Right atrium auricular region (tissue), 2 donors: ENCODE data around the gene NF2. TPM values are rescaled to one million over a fixed set of nuclear protein-coding genes. Genes with fewer than 3 reads are reported as not detected.

Experiments
- DNase-seq: peaks from one replicate; pipeline ENCODE4 v3.0.0-alpha.2; 2019; ENCODE audit warnings: low spot score
- H3K27ac ChIP-seq, 2 donors: fragments of 200-600 bp; sonication (generic); 1 replicate in 1 of 2; 2 replicates in 1 of 2; pipeline ENCODE4 v1.5.1; 2016 to 2019
- H3K27me3 ChIP-seq, 2 donors: fragments of 200-600 bp; sonication (generic); one replicate each; pipeline versions ENCODE4 v1.5.1 to v1.6.0; 2017 to 2019
- H3K36me3 ChIP-seq: fragments of 200-600 bp; sonication (generic); one replicate; pipeline ENCODE4 v1.5.1; 2016
- H3K4me1 ChIP-seq, 2 donors: fragments of 200-600 bp; sonication (generic); one replicate each; pipeline versions ENCODE4 v1.5.1 to v1.6.0; 2017 to 2019
- H3K4me3 ChIP-seq, 2 donors: fragments of 200-600 bp; sonication (generic); 1 replicate in 1 of 2; 2 replicates in 1 of 2; pipeline ENCODE4 v1.5.1; 2017 to 2019; ENCODE audit warnings: mild to moderate bottlenecking in 1 of 2, moderate library complexity in 1 of 2
- H3K9me3 ChIP-seq, 2 donors: fragments of 200-600 bp; sonication (generic); one replicate each; pipeline ENCODE4 v1.5.1; 2019
- CTCF ChIP-seq, 2 donors: fragments of 200-600 bp; sonication (generic); IDR thresholded peaks; one replicate each; pipeline ENCODE4 v1.5.1; 2019; ENCODE audit warnings: antibody characterized with exemption in 2 of 2
- total RNA-seq, 2 donors: library from RNA; depleted of rRNA; stranded (reverse); fragments of >200 nt; gene quantifications; one replicate each; pipeline ENCODE4 v1.1.0, GENCODE V29; 2016

The NF2 gene
- total RNA-seq, 2 donors from 2014 or later = 45.8 to 52.5 TPM

- peaks cover 0 to 12% of the 10 kb centered on the region in 2 donors for H3K4me1 ChIP-seq
- no peak overlapping the region for H3K27ac ChIP-seq
- TF ChIP-seq CTCF (IDR thresholded peaks at IDR 0.05) = no peak
- H3K4me3 ChIP-seq = no peak overlapping the region
- no peak for DNase-seq
- no peaks in the 10 kb centered on the region for H3K27me3 ChIP-seq
- H3K36me3 ChIP-seq = peaks cover 13% of the 10 kb centered on the region
- H3K9me3 ChIP-seq = no peaks in the 10 kb centered on the region
Measured at GRCh38 chr22:29567338-29567737, 36.1 kb upstream of the NF2 start.

- peaks cover 13% of the 10 kb centered on the region for H3K36me3 ChIP-seq
- DNase-seq = no peak
- no peak for TF ChIP-seq CTCF (IDR thresholded peaks at IDR 0.05)
- no peaks in the 10 kb centered on the region for H3K27me3 ChIP-seq
- H3K27ac ChIP-seq = no peak overlapping the region
- H3K4me3 ChIP-seq = no peak overlapping the region
- H3K4me1 ChIP-seq = peaks cover 0 to 4% of the 10 kb centered on the region in 2 donors
- no peaks in the 10 kb centered on the region for H3K9me3 ChIP-seq
Measured at GRCh38 chr22:29569011-29569678, 34.3 kb upstream of the NF2 start.

GRCh38 chr22:29570456-29570855, 33.0 kb upstream of the NF2 start:
- DNase-seq = no peak

GRCh38 chr22:29570912-29571549, 32.4 kb upstream of the NF2 start:
- H3K27ac ChIP-seq = no peak overlapping the region
- TF ChIP-seq CTCF (IDR thresholded peaks at IDR 0.05) = no peak
- no peak for DNase-seq
- no peaks in the 10 kb centered on the region for H3K27me3 ChIP-seq
- H3K4me3 ChIP-seq = no peak overlapping the region
- no peaks in the 10 kb centered on the region for H3K4me1 ChIP-seq
- no peaks in the 10 kb centered on the region for H3K9me3 ChIP-seq
- peaks cover 13% of the 10 kb centered on the region for H3K36me3 ChIP-seq

More at GRCh38 chr22:29570456-29570855, 33.0 kb upstream of the NF2 start:
- Histone ChIP-seq H3K4me1 (no peaks in the 10 kb centered on the region), H3K36me3 (peaks cover 13% of the 10 kb centered on the region), H3K27ac (no peak overlapping the region), H3K27me3 (no peaks in the 10 kb centered on the region), H3K4me3 (no peak overlapping the region), H3K9me3 (no peaks in the 10 kb centered on the region)
- no peak for TF ChIP-seq CTCF (IDR thresholded peaks at IDR 0.05)

- TF ChIP-seq CTCF (IDR thresholded peaks at IDR 0.05) = no peak
- H3K9me3 ChIP-seq = no peaks in the 10 kb centered on the region
- no peaks in the 10 kb centered on the region for H3K36me3 ChIP-seq
- no peak overlapping the region for H3K4me3 ChIP-seq
- no peaks in the 10 kb centered on the region for H3K4me1 ChIP-seq
- H3K27ac ChIP-seq = no peak overlapping the region
- no peak for DNase-seq
- no peaks in the 10 kb centered on the region for H3K27me3 ChIP-seq
Measured at GRCh38 chr22:29574762-29575450, 28.5 kb upstream of the NF2 start.
